Measurements from ENCODE around the gene PRM3. TPM values are rescaled to one million over a fixed set of nuclear protein-coding genes. Genes with fewer than 3 reads are reported as not detected.
A peak's percentile ranks its signal among the peaks of the same experiment; 100 is the strongest.

The PRM3 gene
- polyA plus RNA-seq, 2 of the 4 experiments (the other 2 are of a cell fraction) = not detected

DNA sequence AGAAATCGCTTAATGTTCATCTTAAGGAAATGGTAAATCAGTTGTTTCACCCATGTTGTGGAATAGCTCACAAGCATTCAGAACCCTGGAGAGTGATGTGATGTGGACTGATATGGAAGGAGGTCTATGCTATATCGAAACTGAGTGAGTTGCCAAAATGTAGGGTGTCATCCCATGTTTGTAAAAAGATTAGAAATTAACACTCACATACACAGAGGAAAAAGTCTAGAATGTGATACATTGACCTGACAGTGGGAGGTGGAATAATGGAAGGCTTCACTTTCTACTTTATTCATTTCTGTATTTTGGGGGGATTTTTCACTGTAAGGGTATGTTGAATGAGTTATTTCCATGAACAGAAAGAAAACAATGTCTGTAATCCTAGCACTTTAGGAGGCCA is 12.4 kb upstream of the PRM3 start:
- no peak overlapping the region for H3K4me3 ChIP-seq
- FAIRE-seq (no peak), ATAC-seq (no peak), DNase-seq (ENCODE audit: low read depth in 1 of 2, low spot score in 1 of 2) (no peak)
- no peaks in the 10 kb centered on the region for H3K4me1 ChIP-seq
- H3K27ac ChIP-seq = no peak overlapping the region
- ChIA-PET POLR2A (no interaction called here), CTCF (no interaction called here)
- H3K9me3 ChIP-seq = no peaks in the 10 kb centered on the region
- TF ChIP-seq, protein P1, sequence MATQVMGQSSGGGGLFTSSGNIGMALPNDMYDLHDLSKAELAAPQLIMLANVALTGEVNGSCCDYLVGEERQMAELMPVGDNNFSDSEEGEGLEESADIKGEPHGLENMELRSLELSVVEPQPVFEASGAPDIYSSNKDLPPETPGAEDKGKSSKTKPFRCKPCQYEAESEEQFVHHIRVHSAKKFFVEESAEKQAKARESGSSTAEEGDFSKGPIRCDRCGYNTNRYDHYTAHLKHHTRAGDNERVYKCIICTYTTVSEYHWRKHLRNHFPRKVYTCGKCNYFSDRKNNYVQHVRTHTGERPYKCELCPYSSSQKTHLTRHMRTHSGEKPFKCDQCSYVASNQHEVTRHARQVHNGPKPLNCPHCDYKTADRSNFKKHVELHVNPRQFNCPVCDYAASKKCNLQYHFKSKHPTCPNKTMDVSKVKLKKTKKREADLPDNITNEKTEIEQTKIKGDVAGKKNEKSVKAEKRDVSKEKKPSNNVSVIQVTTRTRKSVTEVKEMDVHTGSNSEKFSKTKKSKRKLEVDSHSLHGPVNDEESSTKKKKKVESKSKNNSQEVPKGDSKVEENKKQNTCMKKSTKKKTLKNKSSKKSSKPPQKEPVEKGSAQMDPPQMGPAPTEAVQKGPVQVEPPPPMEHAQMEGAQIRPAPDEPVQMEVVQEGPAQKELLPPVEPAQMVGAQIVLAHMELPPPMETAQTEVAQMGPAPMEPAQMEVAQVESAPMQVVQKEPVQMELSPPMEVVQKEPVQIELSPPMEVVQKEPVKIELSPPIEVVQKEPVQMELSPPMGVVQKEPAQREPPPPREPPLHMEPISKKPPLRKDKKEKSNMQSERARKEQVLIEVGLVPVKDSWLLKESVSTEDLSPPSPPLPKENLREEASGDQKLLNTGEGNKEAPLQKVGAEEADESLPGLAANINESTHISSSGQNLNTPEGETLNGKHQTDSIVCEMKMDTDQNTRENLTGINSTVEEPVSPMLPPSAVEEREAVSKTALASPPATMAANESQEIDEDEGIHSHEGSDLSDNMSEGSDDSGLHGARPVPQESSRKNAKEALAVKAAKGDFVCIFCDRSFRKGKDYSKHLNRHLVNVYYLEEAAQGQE (IDR thresholded peaks at IDR 0.05) = peak; percentile 53; the same call in 1 of the 2 replicates
- TF ChIP-seq JUNB (IDR thresholded peaks at IDR 0.05) = no peak
- H3K4me2 ChIP-seq = no peak overlapping the region
- 29% methylated on average over 2 of the region's 2 CpGs for WGBS (ENCODE audit: missing lambda C conversion rate)

DNA sequence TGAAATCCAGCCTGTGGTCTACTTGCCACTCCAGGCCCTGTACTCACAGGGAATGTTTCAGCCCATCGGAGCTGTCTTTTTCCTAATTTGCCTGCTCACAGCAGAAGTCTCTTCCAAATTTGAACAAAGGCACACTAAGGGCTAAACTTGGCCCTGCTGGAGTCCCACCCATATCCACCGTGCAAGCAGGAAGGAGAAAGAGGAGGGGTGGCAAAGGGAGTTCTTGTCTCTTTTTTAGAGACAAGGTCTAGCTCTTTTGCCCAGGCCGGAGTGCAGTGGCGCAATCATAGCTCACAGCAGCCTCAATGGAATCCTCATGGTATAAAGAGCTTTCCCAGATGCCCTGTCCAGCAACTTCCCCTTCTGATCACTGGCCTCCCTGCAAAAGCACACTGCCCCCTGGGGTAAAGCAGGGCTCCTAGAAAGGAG is 10.4 kb upstream of the PRM3 start:
- Histone ChIP-seq H3K27ac (no peak overlapping the region), H3K4me2 (no peak overlapping the region), H3K4me1 (no peaks in the 10 kb centered on the region), H3K9me3 (no peaks in the 10 kb centered on the region), H3K4me3 (no peak overlapping the region)
- ATAC-seq (no peak; a peak in 1 of 6 replicates), DNase-seq (ENCODE audit: low read depth in 1 of 2, low spot score in 1 of 2) (no peak), FAIRE-seq (no peak)
- ChIA-PET POLR2A (no interaction called here), CTCF (interaction anchor here (0.9 to 2.1 kb wide), 5 partner anchors 10 to 319 kb away, joined by 3 to 8 read pairs (median 3); partner anchors contain the start of gene SOCS1)
- 68% methylated on average over 4 of the region's 4 CpGs for WGBS (ENCODE audit: missing lambda C conversion rate)
- TF ChIP-seq BHLHE40 (IDR thresholded peaks at IDR 0.05; ENCODE audit: low read depth, low read length) = no peak
- no peak for TF ChIP-seq HEYL (CRISPR knock-in tag; IDR thresholded peaks at IDR 0.05)
- TF ChIP-seq HDAC2 (IDR thresholded peaks at IDR 0.05) = no peak
- TF ChIP-seq MAFK (IDR thresholded peaks at IDR 0.05; ENCODE audit: partially characterized antibody) = no peak
- no peak for TF ChIP-seq EHMT2 (IDR thresholded peaks at IDR 0.05; ENCODE audit: low read depth)
- TF ChIP-seq CHD2 (IDR thresholded peaks at IDR 0.05; ENCODE audit: low read length, partially characterized antibody) = no peak
- TF ChIP-seq, protein P1 (IDR thresholded peaks at IDR 0.05) = no peak

DNA sequence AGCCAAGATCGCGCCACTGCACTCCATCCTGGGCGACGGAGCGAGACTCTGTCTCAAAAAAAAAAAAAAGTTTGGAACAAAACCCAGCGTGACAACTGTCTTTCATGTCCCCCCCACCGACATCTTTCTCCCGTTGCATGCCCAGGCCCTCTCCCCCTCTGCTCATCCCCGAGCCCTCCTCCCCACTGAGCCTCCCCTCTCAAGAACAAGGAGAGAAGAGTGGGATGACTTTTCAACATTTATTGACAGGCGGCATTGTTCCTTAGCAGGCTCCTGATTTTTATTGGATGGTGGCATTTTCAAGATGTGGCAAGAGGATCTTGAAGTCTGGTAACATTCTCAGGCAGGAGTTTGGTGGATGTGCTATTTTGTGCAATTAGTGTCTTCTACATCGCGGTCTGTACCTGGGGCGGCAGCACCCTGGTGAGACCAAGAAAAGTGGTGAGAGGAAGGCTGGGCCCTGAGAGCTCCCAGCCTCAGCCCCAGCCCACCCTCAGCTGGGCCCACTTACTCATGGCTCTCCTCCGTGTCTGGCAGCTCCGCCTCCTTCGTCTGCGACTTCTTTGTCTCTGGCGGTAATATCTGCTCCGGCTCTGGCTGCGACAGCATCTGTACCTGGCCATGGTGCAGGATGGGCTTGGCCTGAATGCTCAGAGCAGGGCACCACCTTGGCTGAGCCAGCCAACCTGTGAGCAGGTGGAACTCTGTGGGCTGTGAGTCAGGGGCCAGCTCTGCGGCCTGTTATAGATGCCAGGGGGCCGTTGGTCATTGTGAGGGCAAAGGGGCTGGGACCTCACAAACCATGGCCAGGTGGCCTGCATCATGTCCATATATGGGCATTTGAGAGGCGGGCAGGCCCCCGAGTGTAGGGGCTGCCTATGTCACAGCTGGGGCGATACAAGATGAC is 7.4 kb upstream of the PRM3 start, which contains the start of gene PRM1:
Gene PRM1 (minus strand): TSS at position 715 of the 907 bp plus-strand sequence. CDS start 92 bp downstream, at position 623.
- POLR2A ChIA-PET = no interaction called here
- no peaks in the 10 kb centered on the region for H3K9me3 ChIP-seq
- 73% methylated on average over 22 of the region's 25 CpGs for WGBS (ENCODE audit: missing lambda C conversion rate)
- no peak for ATAC-seq
- no peak within 1 kb of the TSS for H3K4me3 ChIP-seq
- TF ChIP-seq NR3C1 (IDR thresholded peaks at IDR 0.05) (no peak), CHD2 (IDR thresholded peaks at IDR 0.05; ENCODE audit: low read length, partially characterized antibody) (no peak), PHF8 (IDR thresholded peaks at IDR 0.05; ENCODE audit: borderline replicate concordance, low read depth) (no peak), JUN (IDR thresholded peaks at IDR 0.05) (no peak), EP300 (IDR thresholded peaks at IDR 0.05) (no peak), CHD4 (IDR thresholded peaks at IDR 0.05; ENCODE audit: borderline replicate concordance) (no peak)
- TF ChIP-seq, protein P2, sequence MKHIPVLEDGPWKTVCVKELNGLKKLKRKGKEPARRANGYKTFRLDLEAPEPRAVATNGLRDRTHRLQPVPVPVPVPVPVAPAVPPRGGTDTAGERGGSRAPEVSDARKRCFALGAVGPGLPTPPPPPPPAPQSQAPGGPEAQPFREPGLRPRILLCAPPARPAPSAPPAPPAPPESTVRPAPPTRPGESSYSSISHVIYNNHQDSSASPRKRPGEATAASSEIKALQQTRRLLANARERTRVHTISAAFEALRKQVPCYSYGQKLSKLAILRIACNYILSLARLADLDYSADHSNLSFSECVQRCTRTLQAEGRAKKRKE (CRISPR knock-in tag; IDR thresholded peaks at IDR 0.05; ENCODE audit: low read depth) = no peak
- TF ChIP-seq, protein P3, sequence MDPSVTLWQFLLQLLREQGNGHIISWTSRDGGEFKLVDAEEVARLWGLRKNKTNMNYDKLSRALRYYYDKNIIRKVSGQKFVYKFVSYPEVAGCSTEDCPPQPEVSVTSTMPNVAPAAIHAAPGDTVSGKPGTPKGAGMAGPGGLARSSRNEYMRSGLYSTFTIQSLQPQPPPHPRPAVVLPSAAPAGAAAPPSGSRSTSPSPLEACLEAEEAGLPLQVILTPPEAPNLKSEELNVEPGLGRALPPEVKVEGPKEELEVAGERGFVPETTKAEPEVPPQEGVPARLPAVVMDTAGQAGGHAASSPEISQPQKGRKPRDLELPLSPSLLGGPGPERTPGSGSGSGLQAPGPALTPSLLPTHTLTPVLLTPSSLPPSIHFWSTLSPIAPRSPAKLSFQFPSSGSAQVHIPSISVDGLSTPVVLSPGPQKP (IDR thresholded peaks at IDR 0.05; ENCODE audit: low read depth, low read length) = no peak
- no peak within 1 kb of the TSS for H3K4me2 ChIP-seq
- FAIRE-seq = no peak
- H3K4me1 ChIP-seq = no peaks in the 10 kb centered on the region
- no peak for DNase-seq (ENCODE audit: low read depth in 1 of 2, low spot score in 1 of 2)
- CTCF ChIA-PET = interaction anchor here (1.1 kb wide), 1 partner anchor 1051 kb away, joined by 3 read pairs; no protein-coding TSS in a partner anchor
- H3K27ac ChIP-seq = no peak within 1 kb of the TSS

Data from A549 (cell line).